Peyer's patch (tissue), 4 donors: ENCODE measurements around the gene ANKRD29. TPM values are rescaled to one million over a fixed set of nuclear protein-coding genes. Genes with fewer than 3 reads are reported as not detected.

ENCODE experiments used
- DNase-seq, 3 donors: peaks; one replicate each; pipeline ENCODE4 v3.0.0-alpha.2; 2017 to 2019
- H3K27ac ChIP-seq, 4 donors: fragments of 200-600 bp; sonication (generic); one replicate each; pipeline ENCODE4 v1.5.1; 2016 to 2019
- H3K27me3 ChIP-seq, 2 donors: fragments of 200-600 bp; sonication (generic); one replicate each; pipeline ENCODE4 v1.5.1; 2019
- H3K36me3 ChIP-seq, 3 donors: fragments of 200-600 bp; sonication (generic); one replicate each; pipeline ENCODE4 v1.5.1; 2016 to 2019
- H3K4me1 ChIP-seq, 4 donors: fragments of 200-600 bp; sonication (generic); one replicate each; pipeline ENCODE4 v1.5.1; 2016 to 2019
- H3K4me3 ChIP-seq, 4 donors: fragments of 200-600 bp; sonication (generic); 1 replicate in 3 of 4; 2 replicates in 1 of 4; pipeline ENCODE4 v1.5.1; 2016 to 2019; ENCODE audit warnings: mild to moderate bottlenecking in 1 of 4
- H3K9me3 ChIP-seq, 4 donors: fragments of 200-600 bp; sonication (generic); one replicate each; pipeline ENCODE4 v1.5.1; 2016 to 2019; ENCODE audit warnings: mild to moderate bottlenecking in 1 of 4
- CTCF ChIP-seq, 6 experiments: fragments of 450-650 bp in 4 of 6; fragments of 200-600 bp in 2 of 6; sonication (generic) in 1 of 6; IDR thresholded peaks; one replicate each; pipeline ENCODE4 v1.5.1; 2017 to 2019; ENCODE audit warnings: antibody characterized with exemption in 6 of 6, mild to moderate bottlenecking in 3 of 6, moderate library complexity in 1 of 6
- POLR2A ChIP-seq, 2 donors: fragments of 450-650 bp; IDR thresholded peaks; one replicate each; pipeline ENCODE4 v1.5.1; 2017; ENCODE audit warnings: antibody characterized with exemption in 2 of 2, mild to moderate bottlenecking in 2 of 2, moderate library complexity in 2 of 2
- total RNA-seq, 4 donors: library from RNA; depleted of rRNA; stranded (reverse); fragments of >200 nt; gene quantifications; one replicate each; pipeline ENCODE4 v1.1.0, GENCODE V29; 2016

The ANKRD29 gene
- total RNA-seq, 4 donors from 2014 or later, result 4.0 to 18.2 (median 8.1) TPM

GRCh38 chr18:23587220-23587642 lies 75.5 kb downstream of the ANKRD29 start:
- Histone ChIP-seq H3K27ac (peak overlapping the region; percentile 90 to 100 (median 98)), H3K36me3 (no peaks in the 10 kb centered on the region), H3K27me3 (no peaks in the 10 kb centered on the region), H3K9me3 (no peaks in the 10 kb centered on the region), H3K4me3 (peak overlapping the region; percentile 87 to 99 (median 93)), H3K4me1 (peaks cover 0 to 26% (median 8%) of the 10 kb centered on the region in 4 donors)
- DNase-seq, result no peak
- TF ChIP-seq POLR2A (IDR thresholded peaks at IDR 0.05), result no peak
- no peak for TF ChIP-seq CTCF (IDR thresholded peaks at IDR 0.05)

GRCh38 chr18:23586249-23587196 lies 76.2 kb downstream of the ANKRD29 start, which contains the start of gene NPC1:
Gene NPC1 (minus strand): TSS chr18:23586506. CDS start chr18:23586343, 163 bp downstream.
- TF ChIP-seq POLR2A (IDR thresholded peaks at IDR 0.05) (peak; percentile 92 to 95), CTCF (IDR thresholded peaks at IDR 0.05) (peak; percentile 86 to 98 (median 92))
- Histone ChIP-seq H3K27me3 (no peaks in the 10 kb centered on the region), H3K4me1 (peaks cover 0 to 27% (median 8%) of the 10 kb centered on the region in 4 donors), H3K36me3 (no peaks in the 10 kb centered on the region), H3K4me3 (peak within 1 kb of the TSS; percentile 87 to 99 (median 93)), H3K9me3 (no peaks in the 10 kb centered on the region), H3K27ac (peak within 1 kb of the TSS; percentile 90 to 100 (median 98))
- DNase-seq, result peak; percentile 88 to 98 (median 97)

- Histone ChIP-seq H3K4me3 (peak overlapping the region; percentile 87 to 99 (median 93)), H3K4me1 (peaks cover 0 to 27% (median 11%) of the 10 kb centered on the region in 4 donors), H3K36me3 (no peaks in the 10 kb centered on the region), H3K27ac (peak overlapping the region; percentile 90 to 100 (median 98)), H3K27me3 (no peaks in the 10 kb centered on the region), H3K9me3 (no peaks in the 10 kb centered on the region)
- TF ChIP-seq POLR2A (IDR thresholded peaks at IDR 0.05), result no peak
- no peak for TF ChIP-seq CTCF (IDR thresholded peaks at IDR 0.05)
- no peak for DNase-seq
Observed at GRCh38 chr18:23585897-23586248, 76.8 kb downstream of the ANKRD29 start.

- TF ChIP-seq CTCF (IDR thresholded peaks at IDR 0.05) (no peak), POLR2A (IDR thresholded peaks at IDR 0.05) (peak in 1 of 2 donors; percentile 19)
- peak in 2 of 3 donors; percentile 37 to 59 for DNase-seq
- Histone ChIP-seq H3K36me3 (no peaks in the 10 kb centered on the region), H3K9me3 (no peaks in the 10 kb centered on the region), H3K27me3 (no peaks in the 10 kb centered on the region), H3K4me1 (peaks cover 0 to 27% (median 11%) of the 10 kb centered on the region in 4 donors), H3K27ac (peak overlapping the region; percentile 90 to 100 (median 98)), H3K4me3 (peak overlapping the region; percentile 87 to 99 (median 93))
Observed at GRCh38 chr18:23585007-23585871, 77.5 kb downstream of the ANKRD29 start.
